B cell (primary cell): ENCODE results near the gene RREB1. TPM values are rescaled to one million over a fixed set of nuclear protein-coding genes. Genes with fewer than 3 reads are reported as not detected.
A peak's percentile ranks its signal among the peaks of the same experiment; 100 is the strongest.

Experiments used
- ATAC-seq: fragments of 200-7000 bp; cut with Tn5 transposase; one replicate; pipeline ENCODE4 v1.10.0; 2021; ENCODE audit warnings: low read depth, mild to moderate bottlenecking, moderate number of reproducible peaks, moderate library complexity
- CTCF ChIA-PET: fragments of 350-600 bp; sonication (Branson Sonifier 250); formaldehyde crosslinking; loops from one replicate; lab custom pipeline; 2021; ENCODE audit warnings: antibody characterized with exemption, inconsistent platforms; lab: Charles Lee
- POLR2A ChIA-PET: fragments of 350-600 bp; sonication (Branson Sonifier 250); formaldehyde crosslinking; loops from one replicate; lab custom pipeline; 2021; ENCODE audit warnings: antibody characterized with exemption; lab: Charles Lee
- DNase-seq: peaks from one replicate; pipeline ENCODE4 v3.0.0; 2013
- H2AFZ ChIP-seq: 2 replicates; pipeline ENCODE4 v1.6.1; 2012; ENCODE audit warnings: mild to moderate bottlenecking, low read depth, low read length; ENCODE audit not compliant: insufficient read depth, poor library complexity, severe bottlenecking
- H3K27ac ChIP-seq, 2 donors: 1 replicate in 1 of 2; 2 replicates in 1 of 2; pipeline ENCODE4 v1.5.1; 2012 to 2013; ENCODE audit warnings: low read length in 2 of 2, mild to moderate bottlenecking in 2 of 2, moderate library complexity in 1 of 2
- H3K27me3 ChIP-seq, 4 experiments: fragments of 200-600 bp in 1 of 4; sonication (generic) in 1 of 4; replicated peaks in 1 of 4; 1 replicate in 2 of 4; 2 replicates in 2 of 4; pipeline versions ENCODE4 v1.6.1 to v1.7.0; 2013 to 2016; ENCODE audit warnings: low read length in 3 of 4, mild to moderate bottlenecking in 2 of 4, mixed read lengths in 1 of 4, moderate library complexity in 1 of 4; ENCODE audit not compliant: insufficient read depth in 4 of 4, control insufficient read depth in 3 of 4; ENCODE audit errors: control extremely low read depth in 1 of 4
- H3K36me3 ChIP-seq, 2 experiments: replicated peaks in 1 of 2; 1 replicate in 1 of 2; 2 replicates in 1 of 2; pipeline versions ENCODE4 v1.6.1 to v1.7.1; 2013; ENCODE audit warnings: low read length in 1 of 2; ENCODE audit not compliant: insufficient read depth in 2 of 2, control insufficient read depth in 1 of 2; ENCODE audit errors: control extremely low read depth in 1 of 2, extremely low read depth in 1 of 2
- H3K4me1 ChIP-seq, 2 donors: fragments of 200-600 bp in 1 of 2; sonication (generic) in 1 of 2; 1 replicate in 1 of 2; 2 replicates in 1 of 2; pipeline versions ENCODE4 v1.5.1 to v1.6.1; 2013 to 2017; ENCODE audit warnings: low read length in 2 of 2; ENCODE audit not compliant: control insufficient read depth in 2 of 2, insufficient read depth in 2 of 2
- H3K4me2 ChIP-seq: replicated peaks from 2 replicates; pipeline ENCODE3; 2012; ENCODE audit warnings: mild to moderate bottlenecking, low read depth, low read length; ENCODE audit not compliant: poor library complexity, severe bottlenecking
- H3K4me3 ChIP-seq, 5 experiments: fragments of 200-600 bp in 1 of 5; sonication (generic) in 1 of 5; 1 replicate in 3 of 5; 2 replicates in 2 of 5; pipeline versions ENCODE4 v1.5.1 to v1.7.0; 2011 to 2016; ENCODE audit warnings: low read length in 4 of 5, mild to moderate bottlenecking in 4 of 5, low read depth in 2 of 5, control low read depth in 1 of 5, moderate library complexity in 1 of 5; ENCODE audit not compliant: insufficient read depth in 1 of 5; ENCODE audit errors: control extremely low read depth in 1 of 5, extremely low read depth in 1 of 5
- H3K79me2 ChIP-seq: fragments of 200-600 bp; sonication (generic); one replicate; pipeline ENCODE4 v1.6.0; 2016; ENCODE audit warnings: low read length; ENCODE audit not compliant: control insufficient read depth, insufficient read depth
- H3K9ac ChIP-seq: fragments of 200-600 bp; sonication (generic); 2 replicates; pipeline ENCODE4 v1.6.1; 2017; ENCODE audit warnings: mild to moderate bottlenecking, low read length, moderate library complexity
- H3K9me3 ChIP-seq, 3 donors: one replicate each; pipeline versions ENCODE4 v1.6.1 to v1.7.1; 2013; ENCODE audit warnings: low read length in 2 of 3; ENCODE audit not compliant: control insufficient read depth in 2 of 3, insufficient read depth in 1 of 3; ENCODE audit errors: control extremely low read depth in 1 of 3
- H4K20me1 ChIP-seq: 2 replicates; pipeline ENCODE4 v1.6.0; 2012; ENCODE audit warnings: mild to moderate bottlenecking, low read length; ENCODE audit not compliant: insufficient read depth, control insufficient read depth, poor library complexity, severe bottlenecking
- H3K27ac Mint-ChIP-seq: one replicate; pipeline ENCODE4 v1.8.0; 2021; ENCODE audit warnings: mixed read lengths
- H3K27me3 Mint-ChIP-seq: one replicate; pipeline ENCODE4 v1.8.0; 2021; ENCODE audit warnings: mixed read lengths
- H3K4me1 Mint-ChIP-seq: one replicate; pipeline ENCODE4 v1.8.0; 2021; ENCODE audit warnings: mixed read lengths
- H3K4me3 Mint-ChIP-seq: one replicate; pipeline ENCODE4 v1.8.0; 2021; ENCODE audit warnings: mixed read lengths
- H3K9me3 Mint-ChIP-seq: one replicate; pipeline ENCODE4 v1.8.0; 2022; ENCODE audit warnings: mixed read lengths; ENCODE audit not compliant: insufficient read depth
- EZH2 ChIP-seq: IDR thresholded peaks from 2 replicates; pipeline ENCODE4 v1.6.1; 2012; ENCODE audit warnings: borderline replicate concordance, low read depth, mild to moderate bottlenecking, moderate library complexity, low read length; ENCODE audit not compliant: insufficient read depth, poor library complexity, severe bottlenecking
- WGBS: methylation state at CpG from one replicate; pipeline ENCODE4 v1.1.5; 2013; ENCODE audit warnings: missing lambda C conversion rate; ENCODE audit not compliant: insufficient coverage; 5-methylcytosine and 5-hydroxymethylcytosine counted together
- intact Hi-C: fragments of 100-400 bp; cut with micrococcal nuclease; formaldehyde crosslinking; loops from one replicate; pipeline ENCODE4 v1.10.0; 2022
- polyA plus RNA-seq: library from polyadenylated mRNA; depleted of rRNA; stranded (reverse); fragments of >200 nt; gene quantifications from 2 replicates; pipeline ENCODE4 v1.2.3, GENCODE V29; 2012
- total RNA-seq, 2 donors: library from RNA; stranded (reverse); fragments of 120-200 nt in 1 of 2; gene quantifications; 1 replicate in 1 of 2; 2 replicates in 1 of 2; pipeline versions ENCODE4 v1.2.3 to v1.2.4, GENCODE V29; 2013 to 2022
- TF ChIP-seq, protein P1 (sequence below): fragments of 200-600 bp; IDR thresholded peaks from one replicate; pipeline ENCODE4 v1.8.0; 2022; ENCODE audit warnings: antibody characterized with exemption, mild to moderate bottlenecking

Gene RREB1
- total and polyA plus RNA-seq, 2 donors (not counting 1 experiment from before 2014, with no cell fraction given) = 10.4 to 58.6 TPM

DNA sequence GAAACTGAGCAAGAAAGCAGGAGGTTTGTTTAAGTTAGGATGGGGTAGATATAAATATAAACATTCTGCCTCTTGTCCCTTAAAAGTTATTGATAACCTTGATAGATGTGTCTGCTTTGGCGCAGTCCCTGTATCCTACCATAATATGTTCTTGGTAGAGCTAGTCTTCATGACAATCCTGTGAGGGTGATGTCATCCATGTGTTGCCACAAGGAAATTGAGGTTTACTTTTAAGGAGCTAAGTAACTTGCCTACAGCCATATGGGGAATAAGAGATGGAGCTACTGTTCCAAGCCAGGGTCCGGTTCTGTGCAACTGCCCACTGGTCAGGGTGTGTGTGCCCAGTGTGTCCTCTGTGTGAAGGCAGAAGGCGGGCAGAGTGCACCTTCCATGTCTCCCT, 126.8 kb downstream of the RREB1 start:
- Histone ChIP-seq H3K9ac (no peak overlapping the region), H3K4me2 (no peak overlapping the region), H3K27ac (no peak overlapping the region), H4K20me1 (peaks cover 29% of the 10 kb centered on the region), H3K36me3 (peaks cover 0 to 44% of the 10 kb centered on the region in 2 experiments), H3K9me3 (no peaks in the 10 kb centered on the region), H3K27me3 (no peaks in the 10 kb centered on the region), H3K79me2 (peaks cover 14% of the 10 kb centered on the region), H3K4me1 (peaks cover 12 to 30% of the 10 kb centered on the region in 2 donors), H3K4me3 (no peak overlapping the region), H2AFZ (no peak overlapping the region)
- Mint-ChIP-seq H3K27ac (peak overlapping the region; percentile 23), H3K4me1 (peaks cover 42% of the 10 kb centered on the region), H3K27me3 (no peaks in the 10 kb centered on the region), H3K4me3 (no peak overlapping the region), H3K9me3 (no peaks in the 10 kb centered on the region)
- TF ChIP-seq, protein P1, sequence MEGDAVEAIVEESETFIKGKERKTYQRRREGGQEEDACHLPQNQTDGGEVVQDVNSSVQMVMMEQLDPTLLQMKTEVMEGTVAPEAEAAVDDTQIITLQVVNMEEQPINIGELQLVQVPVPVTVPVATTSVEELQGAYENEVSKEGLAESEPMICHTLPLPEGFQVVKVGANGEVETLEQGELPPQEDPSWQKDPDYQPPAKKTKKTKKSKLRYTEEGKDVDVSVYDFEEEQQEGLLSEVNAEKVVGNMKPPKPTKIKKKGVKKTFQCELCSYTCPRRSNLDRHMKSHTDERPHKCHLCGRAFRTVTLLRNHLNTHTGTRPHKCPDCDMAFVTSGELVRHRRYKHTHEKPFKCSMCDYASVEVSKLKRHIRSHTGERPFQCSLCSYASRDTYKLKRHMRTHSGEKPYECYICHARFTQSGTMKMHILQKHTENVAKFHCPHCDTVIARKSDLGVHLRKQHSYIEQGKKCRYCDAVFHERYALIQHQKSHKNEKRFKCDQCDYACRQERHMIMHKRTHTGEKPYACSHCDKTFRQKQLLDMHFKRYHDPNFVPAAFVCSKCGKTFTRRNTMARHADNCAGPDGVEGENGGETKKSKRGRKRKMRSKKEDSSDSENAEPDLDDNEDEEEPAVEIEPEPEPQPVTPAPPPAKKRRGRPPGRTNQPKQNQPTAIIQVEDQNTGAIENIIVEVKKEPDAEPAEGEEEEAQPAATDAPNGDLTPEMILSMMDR = no peak
- ChIA-PET POLR2A (no interaction called here), CTCF (interaction anchor here (1.0 to 1.5 kb wide), 4 partner anchors 9 to 558 kb away, joined by 4 to 8 read pairs (median 5); no protein-coding TSS in a partner anchor)
- DNase-seq = no peak
- ATAC-seq = no peak
- WGBS = 100% methylated on average over 1 of the region's 3 CpGs
- intact Hi-C loops = loop anchor here (10.0 kb wide), 1 partner anchor 160 kb away; no protein-coding TSS in a partner anchor

DNA sequence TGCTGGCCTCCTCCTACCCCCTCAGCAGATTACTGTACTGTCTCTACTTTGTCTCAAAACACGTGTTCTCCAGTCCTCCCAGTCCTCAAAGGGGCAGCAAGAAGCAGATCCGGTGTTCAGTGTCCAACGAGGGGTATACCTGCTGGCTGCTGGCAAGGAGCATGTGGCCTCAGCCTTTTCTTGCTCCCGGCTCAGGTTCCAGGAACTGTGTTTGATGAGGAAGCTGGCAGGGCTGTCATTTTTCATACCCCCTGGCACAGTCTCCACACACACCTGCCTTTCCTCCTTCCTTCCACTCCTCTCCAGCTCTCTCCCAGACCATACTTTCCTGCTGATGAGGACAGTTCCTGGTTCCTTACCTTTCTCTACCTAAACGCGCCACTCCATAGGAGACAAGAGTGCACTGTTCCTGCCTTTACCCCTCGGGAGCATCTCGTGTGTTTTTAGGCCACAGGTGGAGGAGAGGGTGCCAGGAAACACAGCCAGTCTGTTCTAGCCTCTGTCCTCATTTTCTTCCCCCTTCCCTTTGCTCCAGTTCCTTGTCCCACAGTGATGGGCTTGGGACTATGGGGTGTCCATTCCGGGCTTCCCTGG, 128.0 kb downstream of the RREB1 start:
- Histone ChIP-seq H2AFZ (no peak overlapping the region), H3K4me2 (no peak overlapping the region), H4K20me1 (peaks cover 34% of the 10 kb centered on the region), H3K27me3 (no peaks in the 10 kb centered on the region), H3K4me3 (no peak overlapping the region), H3K79me2 (peaks cover 9% of the 10 kb centered on the region), H3K27ac (peak overlapping the region in 1 of 2 donors; percentile 49), H3K4me1 (peaks cover 12 to 30% of the 10 kb centered on the region in 2 donors), H3K9ac (no peak overlapping the region), H3K36me3 (peaks cover 1 to 46% of the 10 kb centered on the region in 2 experiments), H3K9me3 (no peaks in the 10 kb centered on the region)
- CTCF ChIA-PET = interaction anchor here (1.1 to 1.5 kb wide), 4 partner anchors 10 to 477 kb away, joined by 3 to 5 read pairs (median 4); no protein-coding TSS in a partner anchor
- intact Hi-C loops = loop anchor here (10.0 kb wide), 1 partner anchor 161 kb away; no protein-coding TSS in a partner anchor
- no peak for DNase-seq
- POLR2A ChIA-PET = no interaction called here
- Mint-ChIP-seq H3K4me1 (peaks cover 42% of the 10 kb centered on the region), H3K27me3 (no peaks in the 10 kb centered on the region), H3K27ac (peak overlapping the region; percentile 6), H3K9me3 (no peaks in the 10 kb centered on the region), H3K4me3 (no peak overlapping the region)
- no peak for ATAC-seq
- TF ChIP-seq EZH2 = no peak
- WGBS = 91% methylated on average over 3 of the region's 9 CpGs
